Immature natural killer cell (primary cell): Measurements from ENCODE around the gene PHF3. TPM values are rescaled to one million over a fixed set of nuclear protein-coding genes. Genes with fewer than 3 reads are reported as not detected.
A peak's percentile ranks its signal among the peaks of the same experiment; 100 is the strongest.

Source experiments
- DNase-seq, 3 donors: peaks; one replicate each; pipeline ENCODE4 v3.0.0; 2022; ENCODE audit warnings: mixed read lengths in 1 of 3
- H3K27ac Mint-ChIP-seq, 6 donors: one replicate each; pipeline ENCODE4 v1.8.0; 2020; ENCODE audit warnings: mixed read lengths in 6 of 6, mild to moderate bottlenecking in 5 of 6, inconsistent platforms in 4 of 6, moderate library complexity in 3 of 6
- H3K27me3 Mint-ChIP-seq, 3 donors: one replicate each; pipeline ENCODE4 v1.8.0; 2020 to 2021; ENCODE audit warnings: low read depth in 3 of 3, mild to moderate bottlenecking in 3 of 3, mixed read lengths in 3 of 3, moderate library complexity in 3 of 3, inconsistent platforms in 1 of 3
- H3K36me3 Mint-ChIP-seq, 3 donors: one replicate each; pipeline ENCODE4 v1.8.0; 2020; ENCODE audit warnings: mixed read lengths in 3 of 3, inconsistent platforms in 2 of 3, mild to moderate bottlenecking in 2 of 3
- H3K4me1 Mint-ChIP-seq, 2 donors: one replicate each; pipeline ENCODE4 v1.8.0; 2020; ENCODE audit warnings: inconsistent platforms in 2 of 2, mild to moderate bottlenecking in 2 of 2, mixed read lengths in 2 of 2, moderate library complexity in 1 of 2
- H3K4me3 Mint-ChIP-seq, 5 donors: one replicate each; pipeline ENCODE4 v1.8.0; 2020; ENCODE audit warnings: mild to moderate bottlenecking in 5 of 5, mixed read lengths in 5 of 5, inconsistent platforms in 3 of 5, moderate library complexity in 3 of 5
- H3K9me3 Mint-ChIP-seq, 6 donors: one replicate each; pipeline ENCODE4 v1.8.0; 2020; ENCODE audit warnings: mild to moderate bottlenecking in 6 of 6, mixed read lengths in 6 of 6, inconsistent platforms in 4 of 6, moderate library complexity in 3 of 6
- polyA plus RNA-seq, 3 donors: library from polyadenylated mRNA; unstranded; fragments of 300-500 nt; fragmentation: Illumina TruSeq; gene quantifications; one replicate each; pipeline ENCODE4 v1.2.3, GENCODE V29; 2021

Gene PHF3
- polyA plus RNA-seq: 10 to 100 TPM in 1 of 3 donors, 1 to 10 TPM in 2; 4.9 to 31.9 (median 9.5) TPM

GRCh38 chr6:63635588-63636517, at the start of gene PHF3:
Gene PHF3, plus strand, starts transcription at chr6:63635802. Its CDS starts 10,750 bp downstream, at chr6:63646552.
- H3K36me3 Mint-ChIP-seq: no peaks in the 10 kb centered on the region
- peak within 1 kb of the TSS; percentile 98 to 100 (median 99) for H3K4me3 Mint-ChIP-seq
- peaks cover 49 to 59% of the 10 kb centered on the region in 2 donors for H3K4me1 Mint-ChIP-seq
- peaks cover 7 to 22% (median 16%) of the 10 kb centered on the region in 3 donors for H3K27me3 Mint-ChIP-seq
- peak; percentile 91 to 93 (median 92) for DNase-seq
- no peaks in the 10 kb centered on the region for H3K9me3 Mint-ChIP-seq
- peak within 1 kb of the TSS; percentile 97 to 99 (median 98) for H3K27ac Mint-ChIP-seq

- DNase-seq: no peak
- H3K27me3 Mint-ChIP-seq: peaks cover 3 to 17% (median 15%) of the 10 kb centered on the region in 3 donors
- H3K9me3 Mint-ChIP-seq: no peaks in the 10 kb centered on the region
- H3K27ac Mint-ChIP-seq: no peak overlapping the region
- H3K36me3 Mint-ChIP-seq: no peaks in the 10 kb centered on the region
- H3K4me3 Mint-ChIP-seq: no peak overlapping the region
- H3K4me1 Mint-ChIP-seq: no peaks in the 10 kb centered on the region
Observed at GRCh38 chr6:63589952-63590411, 45.6 kb upstream of the PHF3 start.

GRCh38 chr6:63592886-63593285, 42.7 kb upstream of the PHF3 start:
- no peaks in the 10 kb centered on the region for H3K36me3 Mint-ChIP-seq
- H3K27me3 Mint-ChIP-seq: peaks cover 2 to 11% (median 3%) of the 10 kb centered on the region in 3 donors

GRCh38 chr6:63597141-63598048, 38.2 kb upstream of the PHF3 start:
- H3K36me3 Mint-ChIP-seq: no peaks in the 10 kb centered on the region
- no peak overlapping the region for H3K27ac Mint-ChIP-seq
- peak overlapping the region; percentile 68 to 87 (median 83) for H3K4me3 Mint-ChIP-seq
- DNase-seq: no peak
- H3K9me3 Mint-ChIP-seq: no peaks in the 10 kb centered on the region
- peaks cover 11 to 13% of the 10 kb centered on the region in 2 donors for H3K4me1 Mint-ChIP-seq
- H3K27me3 Mint-ChIP-seq: peaks cover 0 to 11% (median 2%) of the 10 kb centered on the region in 3 donors

More at GRCh38 chr6:63592886-63593285, 42.7 kb upstream of the PHF3 start:
- Mint-ChIP-seq H3K4me1 (peaks cover 2% of the 10 kb centered on the region in 2 donors), H3K4me3 (no peak overlapping the region), H3K9me3 (no peaks in the 10 kb centered on the region), H3K27ac (no peak overlapping the region)
- DNase-seq: no peak

GRCh38 chr6:63598049-63599036, 37.3 kb upstream of the PHF3 start:
- H3K4me1 Mint-ChIP-seq: peaks cover 11 to 13% of the 10 kb centered on the region in 2 donors
- peaks cover 0 to 7% (median 2%) of the 10 kb centered on the region in 3 donors for H3K27me3 Mint-ChIP-seq
- peak; percentile 60 to 73 (median 69) for DNase-seq
- H3K4me3 Mint-ChIP-seq: peak overlapping the region; percentile 68 to 87 (median 83)
- peak overlapping the region in 2 of 6 donors; percentile 19 to 37 for H3K27ac Mint-ChIP-seq
- no peaks in the 10 kb centered on the region for H3K36me3 Mint-ChIP-seq
- no peaks in the 10 kb centered on the region for H3K9me3 Mint-ChIP-seq

GRCh38 chr6:63599243-63599642, 36.4 kb upstream of the PHF3 start:
- Mint-ChIP-seq H3K27ac (no peak overlapping the region), H3K4me1 (peaks cover 11 to 13% of the 10 kb centered on the region in 2 donors), H3K27me3 (peaks cover 0 to 3% (median 2%) of the 10 kb centered on the region in 3 donors), H3K9me3 (no peaks in the 10 kb centered on the region), H3K4me3 (peak overlapping the region in 2 of 5 donors; percentile 68 to 87), H3K36me3 (no peaks in the 10 kb centered on the region)
- DNase-seq: no peak

GRCh38 chr6:63600136-63600535, 35.5 kb upstream of the PHF3 start:
- Mint-ChIP-seq H3K4me1 (peaks cover 11 to 13% of the 10 kb centered on the region in 2 donors), H3K27me3 (no peaks in the 10 kb centered on the region), H3K36me3 (no peaks in the 10 kb centered on the region), H3K4me3 (no peak overlapping the region), H3K9me3 (no peaks in the 10 kb centered on the region), H3K27ac (no peak overlapping the region)
- DNase-seq: no peak

- peaks cover 1 to 8% (median 7%) of the 10 kb centered on the region in 3 donors for H3K27me3 Mint-ChIP-seq
- DNase-seq: no peak
- H3K4me1 Mint-ChIP-seq: no peaks in the 10 kb centered on the region
- no peaks in the 10 kb centered on the region for H3K9me3 Mint-ChIP-seq
- H3K4me3 Mint-ChIP-seq: no peak overlapping the region
- no peak overlapping the region for H3K27ac Mint-ChIP-seq
- no peaks in the 10 kb centered on the region for H3K36me3 Mint-ChIP-seq
Observed at GRCh38 chr6:63609231-63609630, 26.4 kb upstream of the PHF3 start.

GRCh38 chr6:63610944-63611343, 24.7 kb upstream of the PHF3 start:
- Mint-ChIP-seq H3K9me3 (no peaks in the 10 kb centered on the region), H3K4me3 (no peak overlapping the region), H3K4me1 (no peaks in the 10 kb centered on the region), H3K27me3 (peaks cover 4 to 10% (median 7%) of the 10 kb centered on the region in 3 donors), H3K27ac (no peak overlapping the region), H3K36me3 (no peaks in the 10 kb centered on the region)
- no peak for DNase-seq

- no peaks in the 10 kb centered on the region for H3K36me3 Mint-ChIP-seq
- no peak for DNase-seq
- no peaks in the 10 kb centered on the region for H3K4me1 Mint-ChIP-seq
- peaks cover 4 to 10% (median 7%) of the 10 kb centered on the region in 3 donors for H3K27me3 Mint-ChIP-seq
- H3K4me3 Mint-ChIP-seq: no peak overlapping the region
- H3K27ac Mint-ChIP-seq: no peak overlapping the region
- no peaks in the 10 kb centered on the region for H3K9me3 Mint-ChIP-seq
Observed at GRCh38 chr6:63611560-63611959, 24.0 kb upstream of the PHF3 start.

GRCh38 chr6:63615590-63615989, 20.0 kb upstream of the PHF3 start:
- DNase-seq: no peak
- Mint-ChIP-seq H3K36me3 (no peaks in the 10 kb centered on the region), H3K27ac (no peak overlapping the region), H3K27me3 (peaks cover 7 to 25% (median 9%) of the 10 kb centered on the region in 3 donors), H3K4me1 (no peaks in the 10 kb centered on the region), H3K9me3 (no peaks in the 10 kb centered on the region), H3K4me3 (no peak overlapping the region)

- Mint-ChIP-seq H3K36me3 (no peaks in the 10 kb centered on the region), H3K27ac (no peak overlapping the region), H3K9me3 (no peaks in the 10 kb centered on the region), H3K4me3 (no peak overlapping the region), H3K27me3 (peaks cover 0 to 10% (median 9%) of the 10 kb centered on the region in 3 donors), H3K4me1 (no peaks in the 10 kb centered on the region)
- DNase-seq: no peak
Observed at GRCh38 chr6:63624091-63624490, 11.5 kb upstream of the PHF3 start.
